ENCODE results near the gene ANXA2. TPM values are rescaled to one million over a fixed set of nuclear protein-coding genes. Genes with fewer than 3 reads are reported as not detected.

ANXA2 gene
- total RNA-seq, 2 donors from 2014 or later: 355 to 392 TPM

DNA sequence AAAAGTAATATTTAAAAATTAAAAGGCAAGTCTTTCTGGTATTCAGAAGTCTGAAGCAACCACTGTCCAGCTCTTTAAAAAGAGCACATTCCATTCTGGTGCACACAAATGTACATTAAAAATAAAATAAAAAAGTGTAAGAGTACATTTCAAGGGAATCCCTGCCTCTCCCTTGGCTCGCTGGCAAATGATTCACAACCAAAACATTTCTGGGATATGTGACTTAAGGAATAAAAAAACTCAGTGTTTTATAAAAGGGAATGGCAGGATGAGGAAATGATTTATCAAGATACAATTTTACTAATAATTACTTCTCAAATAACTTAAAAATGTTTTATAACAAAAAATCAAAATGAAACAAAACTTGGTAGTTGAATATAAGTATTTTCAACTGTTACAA, 23.8 kb upstream of the ANXA2 start:
- H3K9ac ChIP-seq (ENCODE audit: extremely low read depth, low read length, poor library complexity, severe bottlenecking): no peak overlapping the region
- H3K9me3 Mint-ChIP-seq: no peaks in the 10 kb centered on the region
- no peak overlapping the region for H3K4me3 ChIP-seq (ENCODE audit: low read length)
- H3K36me3 ChIP-seq (ENCODE audit: control insufficient read depth, insufficient read depth, low read length): peaks cover 26% of the 10 kb centered on the region
- H3K27me3 Mint-ChIP-seq (ENCODE audit: insufficient read depth): no peaks in the 10 kb centered on the region
- no peaks in the 10 kb centered on the region for H3K27me3 ChIP-seq (ENCODE audit: control insufficient read depth, insufficient read depth, low read length, poor library complexity, severe bottlenecking)
- H3K27ac ChIP-seq (ENCODE audit: low read depth, low read length): no peak overlapping the region
- DNase-seq: no peak
- H3K27ac Mint-ChIP-seq: no peak overlapping the region
- WGBS, 2 experiments (ENCODE audit: insufficient coverage in 1 of 2, insufficient read length in 1 of 2): 90% methylated on average over 1 of the region's 1 CpG; no CpG with 5 or more reads in 1 of the 2 experiments
- H3K9me3 ChIP-seq (ENCODE audit: control insufficient read depth, low read length): no peaks in the 10 kb centered on the region
- H3K4me1 ChIP-seq (ENCODE audit: control insufficient read depth, insufficient read depth, low read length): no peaks in the 10 kb centered on the region
- TF ChIP-seq, protein P1, sequence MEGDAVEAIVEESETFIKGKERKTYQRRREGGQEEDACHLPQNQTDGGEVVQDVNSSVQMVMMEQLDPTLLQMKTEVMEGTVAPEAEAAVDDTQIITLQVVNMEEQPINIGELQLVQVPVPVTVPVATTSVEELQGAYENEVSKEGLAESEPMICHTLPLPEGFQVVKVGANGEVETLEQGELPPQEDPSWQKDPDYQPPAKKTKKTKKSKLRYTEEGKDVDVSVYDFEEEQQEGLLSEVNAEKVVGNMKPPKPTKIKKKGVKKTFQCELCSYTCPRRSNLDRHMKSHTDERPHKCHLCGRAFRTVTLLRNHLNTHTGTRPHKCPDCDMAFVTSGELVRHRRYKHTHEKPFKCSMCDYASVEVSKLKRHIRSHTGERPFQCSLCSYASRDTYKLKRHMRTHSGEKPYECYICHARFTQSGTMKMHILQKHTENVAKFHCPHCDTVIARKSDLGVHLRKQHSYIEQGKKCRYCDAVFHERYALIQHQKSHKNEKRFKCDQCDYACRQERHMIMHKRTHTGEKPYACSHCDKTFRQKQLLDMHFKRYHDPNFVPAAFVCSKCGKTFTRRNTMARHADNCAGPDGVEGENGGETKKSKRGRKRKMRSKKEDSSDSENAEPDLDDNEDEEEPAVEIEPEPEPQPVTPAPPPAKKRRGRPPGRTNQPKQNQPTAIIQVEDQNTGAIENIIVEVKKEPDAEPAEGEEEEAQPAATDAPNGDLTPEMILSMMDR (conservative IDR thresholded peaks at IDR 0.05): no peak
- peaks cover 16% of the 10 kb centered on the region for H3K4me1 Mint-ChIP-seq
- peaks cover 13% of the 10 kb centered on the region for H3K36me3 Mint-ChIP-seq (ENCODE audit: low read depth)
- H3K4me3 Mint-ChIP-seq: no peak overlapping the region

DNA sequence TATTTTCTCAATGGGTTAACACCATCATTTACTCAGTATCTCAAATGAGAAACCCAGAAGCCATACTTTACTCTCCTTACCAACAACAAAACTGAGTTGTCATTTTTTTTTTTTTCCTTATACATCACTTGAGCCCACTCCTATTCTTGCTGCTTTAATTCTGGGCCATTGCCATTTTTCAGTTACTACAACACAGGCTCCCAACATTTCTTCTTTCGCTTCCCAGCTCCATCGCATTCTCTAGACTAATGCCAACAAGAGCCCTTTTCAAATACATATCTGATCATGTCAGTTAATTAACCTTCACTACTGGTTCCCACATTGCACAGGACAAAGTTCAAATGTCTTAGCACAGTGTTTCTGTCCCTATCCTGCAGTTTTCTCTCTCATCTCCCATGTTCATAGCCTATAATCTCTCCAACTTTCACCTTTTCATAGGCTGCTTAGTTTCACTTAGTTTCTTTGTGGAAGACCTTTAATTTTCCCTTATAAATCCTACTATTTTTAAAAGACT, 22.5 kb upstream of the ANXA2 start:
- Histone ChIP-seq H3K27ac (ENCODE audit: low read depth, low read length) (no peak overlapping the region), H3K9ac (ENCODE audit: extremely low read depth, low read length, poor library complexity, severe bottlenecking) (no peak overlapping the region), H3K4me3 (ENCODE audit: low read length) (no peak overlapping the region), H3K36me3 (ENCODE audit: control insufficient read depth, insufficient read depth, low read length) (peaks cover 20% of the 10 kb centered on the region), H3K9me3 (ENCODE audit: control insufficient read depth, low read length) (no peaks in the 10 kb centered on the region), H3K4me1 (ENCODE audit: control insufficient read depth, insufficient read depth, low read length) (no peaks in the 10 kb centered on the region), H3K27me3 (ENCODE audit: control insufficient read depth, insufficient read depth, low read length, poor library complexity, severe bottlenecking) (no peaks in the 10 kb centered on the region)
- Mint-ChIP-seq H3K9me3 (no peaks in the 10 kb centered on the region), H3K36me3 (ENCODE audit: low read depth) (peaks cover 7% of the 10 kb centered on the region), H3K4me3 (no peak overlapping the region), H3K27me3 (ENCODE audit: insufficient read depth) (no peaks in the 10 kb centered on the region), H3K27ac (no peak overlapping the region), H3K4me1 (peaks cover 16% of the 10 kb centered on the region)
- TF ChIP-seq, protein P1 (conservative IDR thresholded peaks at IDR 0.05): no peak
- DNase-seq: no peak
- 99 to 100% methylated on average over 2 of the region's 2 CpGs for WGBS, 2 experiments (ENCODE audit: insufficient coverage in 1 of 2, insufficient read length in 1 of 2)

DNA sequence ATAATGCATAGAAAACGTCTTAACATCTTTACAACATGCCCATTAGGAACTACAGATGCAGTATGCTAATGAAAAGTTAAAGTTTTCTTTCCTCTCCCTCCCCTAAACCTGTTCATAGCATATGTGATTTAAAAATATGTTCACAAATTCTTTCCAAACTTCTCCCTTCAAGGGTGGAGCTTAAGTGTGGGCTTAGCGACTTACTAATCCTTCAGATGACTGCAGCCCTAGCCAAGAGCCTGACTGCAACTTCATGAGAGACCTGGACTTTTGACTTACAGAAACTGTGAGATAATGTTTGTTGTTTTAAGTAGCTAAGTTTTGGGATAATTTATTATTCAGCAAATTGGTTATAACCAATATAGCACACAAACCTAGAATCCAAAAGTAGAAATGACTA, 22.0 kb upstream of the ANXA2 start:
- TF ChIP-seq, protein P1 (conservative IDR thresholded peaks at IDR 0.05): no peak
- no peaks in the 10 kb centered on the region for H3K9me3 ChIP-seq (ENCODE audit: control insufficient read depth, low read length)
- no peaks in the 10 kb centered on the region for H3K27me3 ChIP-seq (ENCODE audit: control insufficient read depth, insufficient read depth, low read length, poor library complexity, severe bottlenecking)
- no peak overlapping the region for H3K9ac ChIP-seq (ENCODE audit: extremely low read depth, low read length, poor library complexity, severe bottlenecking)
- H3K9me3 Mint-ChIP-seq: no peaks in the 10 kb centered on the region
- DNase-seq: no peak
- H3K27ac Mint-ChIP-seq: no peak overlapping the region
- WGBS, 2 experiments (ENCODE audit: insufficient coverage in 1 of 2, insufficient read length in 1 of 2): 77% methylated on average over 2 of the region's 2 CpGs; no CpG with 5 or more reads in 1 of the 2 experiments
- H3K36me3 ChIP-seq (ENCODE audit: control insufficient read depth, insufficient read depth, low read length): peaks cover 20% of the 10 kb centered on the region
- H3K4me3 Mint-ChIP-seq: no peak overlapping the region
- peaks cover 13% of the 10 kb centered on the region for H3K4me1 Mint-ChIP-seq
- peaks cover 7% of the 10 kb centered on the region for H3K36me3 Mint-ChIP-seq (ENCODE audit: low read depth)
- H3K4me1 ChIP-seq (ENCODE audit: control insufficient read depth, insufficient read depth, low read length): no peaks in the 10 kb centered on the region
- no peak overlapping the region for H3K27ac ChIP-seq (ENCODE audit: low read depth, low read length)
- no peaks in the 10 kb centered on the region for H3K27me3 Mint-ChIP-seq (ENCODE audit: insufficient read depth)
- no peak overlapping the region for H3K4me3 ChIP-seq (ENCODE audit: low read length)

Measured in endodermal cell (in vitro differentiated cells).